ENCODE measurements around the gene ATF3.

ATF3 gene

GRCh38 chr1:212666116-212666775, 57.7 kb downstream of the ATF3 start:
- no peak for TF ChIP-seq CTCF (conservative IDR thresholded peaks at IDR 0.05; ENCODE audit: low read length)
- no peak overlapping the region for H3K4me3 ChIP-seq (ENCODE audit: low read length)
- DNase-seq (ENCODE audit: low read depth), result no peak

GRCh38 chr1:212667223-212668139, 58.9 kb downstream of the ATF3 start:
- TF ChIP-seq CTCF (conservative IDR thresholded peaks at IDR 0.05; ENCODE audit: low read length), result no peak
- peak overlapping the region; percentile 54 for H3K4me3 ChIP-seq (ENCODE audit: low read length)
- DNase-seq (ENCODE audit: low read depth), result peak; percentile 99

GRCh38 chr1:212668477-212668876, 59.9 kb downstream of the ATF3 start:
- no peak overlapping the region for H3K4me3 ChIP-seq (ENCODE audit: low read length)
- DNase-seq (ENCODE audit: low read depth), result no peak
- TF ChIP-seq CTCF (conservative IDR thresholded peaks at IDR 0.05; ENCODE audit: low read length), result no peak

- peak; percentile 44 for TF ChIP-seq CTCF (conservative IDR thresholded peaks at IDR 0.05; ENCODE audit: low read length)
- DNase-seq (ENCODE audit: low read depth), result peak; percentile 33
- H3K4me3 ChIP-seq (ENCODE audit: low read length), result no peak overlapping the region
Observed at GRCh38 chr1:212669102-212669501, 60.5 kb downstream of the ATF3 start.

- no peak for DNase-seq (ENCODE audit: low read depth)
- TF ChIP-seq CTCF (conservative IDR thresholded peaks at IDR 0.05; ENCODE audit: low read length), result no peak
- no peak overlapping the region for H3K4me3 ChIP-seq (ENCODE audit: low read length)
Observed at GRCh38 chr1:212669600-212669999, 61.0 kb downstream of the ATF3 start.

- DNase-seq (ENCODE audit: low read depth), result no peak
- no peak overlapping the region for H3K4me3 ChIP-seq (ENCODE audit: low read length)
- no peak for TF ChIP-seq CTCF (conservative IDR thresholded peaks at IDR 0.05; ENCODE audit: low read length)
Observed at GRCh38 chr1:212670301-212670700, 61.7 kb downstream of the ATF3 start.
